Left lung (tissue), 10 donors: ENCODE measurements around the gene SGTB. TPM values are rescaled to one million over a fixed set of nuclear protein-coding genes. Genes with fewer than 3 reads are reported as not detected.
"Not testable (repeated sequence)": the region's sequence is repeated elsewhere in the genome, so short reads cannot be mapped to it uniquely, and the experiment has no call there.

ENCODE experiments used
- ATAC-seq: fragments of 200-7000 bp; cut with Tn5 transposase; one replicate; pipeline ENCODE4 v1.9.1; 2020; ENCODE audit warnings: moderate library complexity
- DNase-seq, 4 donors: peaks; one replicate each; pipeline ENCODE4 v3.0.0-alpha.2; 2013 to 2020
- H3K27ac ChIP-seq, 2 donors: fragments of 200-600 bp; sonication (generic) in 1 of 2; one replicate each; pipeline versions ENCODE4 v1.5.0 to v1.8.0; 2020 to 2021
- H3K27me3 ChIP-seq, 2 donors: fragments of 200-600 bp; sonication (generic) in 1 of 2; one replicate each; pipeline versions ENCODE4 v1.5.0 to v1.8.0; 2020 to 2021
- H3K36me3 ChIP-seq, 2 donors: fragments of 200-600 bp; sonication (generic) in 1 of 2; one replicate each; pipeline versions ENCODE4 v1.5.0 to v1.8.0; 2020 to 2021
- H3K4me1 ChIP-seq, 2 donors: fragments of 200-600 bp; one replicate each; pipeline ENCODE4 v1.8.0; 2021
- H3K4me3 ChIP-seq, 2 donors: fragments of 200-600 bp; sonication (generic) in 1 of 2; one replicate each; pipeline versions ENCODE4 v1.5.0 to v1.8.0; 2020 to 2021; ENCODE audit warnings: mild to moderate bottlenecking in 1 of 2
- H3K9me3 ChIP-seq, 2 donors: fragments of 200-600 bp; sonication (generic) in 1 of 2; one replicate each; pipeline versions ENCODE4 v1.5.0 to v1.8.0; 2020 to 2021
- intact Hi-C, 2 donors: fragments of 100-400 bp; cut with DNase I; formaldehyde crosslinking; loops; one replicate each; pipeline versions ENCODE4 v1.11.2 to v1.14.2; 2022
- polyA plus RNA-seq, 6 donors: library from polyadenylated mRNA; unstranded; fragments of 120-200 nt; gene quantifications; one replicate each; pipeline ENCODE4 v1.2.1, GENCODE V29; 2013; ENCODE audit not compliant: insufficient read length in 6 of 6
- total RNA-seq, 2 donors: library from RNA; stranded (reverse); fragmentation: NEBNext Ultra II Directional; extraction: Animal tissue kit (Norgen Biotek cat#: 25700); gene quantifications; one replicate each; pipeline ENCODE4 v1.2.1, GENCODE V29; 2021
- TF ChIP-seq, protein P1 (sequence below), 2 donors: fragments of 200-600 bp; sonication (generic) in 1 of 2; IDR thresholded peaks; one replicate each; pipeline versions ENCODE4 v1.5.0 to v1.8.0; 2021; ENCODE audit warnings: antibody characterized with exemption in 2 of 2
- donor health status: DM: no; HTN: yes; CAD: no.
- donor health status: DM: no; HTN: no; CAD: no.

SGTB gene
- total and polyA plus RNA-seq, 8 donors = 7.7 to 22.6 (median 9.2) TPM

GRCh38 chr5:65696892-65697291 is 25.0 kb downstream of the SGTB start:
- ATAC-seq (no peak), DNase-seq (no peak)
- peaks cover 0 to 35% of the 10 kb centered on the region in 2 donors for H3K36me3 ChIP-seq
- H3K27me3 ChIP-seq = no peaks in the 10 kb centered on the region
- no peaks in the 10 kb centered on the region for H3K4me1 ChIP-seq
- no peak overlapping the region for H3K4me3 ChIP-seq
- intact Hi-C loops = no loop called here
- TF ChIP-seq, protein P1, sequence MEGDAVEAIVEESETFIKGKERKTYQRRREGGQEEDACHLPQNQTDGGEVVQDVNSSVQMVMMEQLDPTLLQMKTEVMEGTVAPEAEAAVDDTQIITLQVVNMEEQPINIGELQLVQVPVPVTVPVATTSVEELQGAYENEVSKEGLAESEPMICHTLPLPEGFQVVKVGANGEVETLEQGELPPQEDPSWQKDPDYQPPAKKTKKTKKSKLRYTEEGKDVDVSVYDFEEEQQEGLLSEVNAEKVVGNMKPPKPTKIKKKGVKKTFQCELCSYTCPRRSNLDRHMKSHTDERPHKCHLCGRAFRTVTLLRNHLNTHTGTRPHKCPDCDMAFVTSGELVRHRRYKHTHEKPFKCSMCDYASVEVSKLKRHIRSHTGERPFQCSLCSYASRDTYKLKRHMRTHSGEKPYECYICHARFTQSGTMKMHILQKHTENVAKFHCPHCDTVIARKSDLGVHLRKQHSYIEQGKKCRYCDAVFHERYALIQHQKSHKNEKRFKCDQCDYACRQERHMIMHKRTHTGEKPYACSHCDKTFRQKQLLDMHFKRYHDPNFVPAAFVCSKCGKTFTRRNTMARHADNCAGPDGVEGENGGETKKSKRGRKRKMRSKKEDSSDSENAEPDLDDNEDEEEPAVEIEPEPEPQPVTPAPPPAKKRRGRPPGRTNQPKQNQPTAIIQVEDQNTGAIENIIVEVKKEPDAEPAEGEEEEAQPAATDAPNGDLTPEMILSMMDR (IDR thresholded peaks at IDR 0.05) = no peak
- no peaks in the 10 kb centered on the region for H3K9me3 ChIP-seq
- H3K27ac ChIP-seq = no peak overlapping the region

- no peak for ATAC-seq
- no peak for DNase-seq
- H3K4me1 ChIP-seq = no peaks in the 10 kb centered on the region
- H3K36me3 ChIP-seq = peaks cover 0 to 38% of the 10 kb centered on the region in 2 donors
- no peaks in the 10 kb centered on the region for H3K9me3 ChIP-seq
- no peaks in the 10 kb centered on the region for H3K27me3 ChIP-seq
- no peak overlapping the region for H3K4me3 ChIP-seq
- intact Hi-C loops = no loop called here
- TF ChIP-seq, protein P1 (IDR thresholded peaks at IDR 0.05) = no peak
- no peak overlapping the region for H3K27ac ChIP-seq
Measured at GRCh38 chr5:65695896-65696295, 26.0 kb downstream of the SGTB start.

GRCh38 chr5:65695162-65695755 is 26.6 kb downstream of the SGTB start:
- Histone ChIP-seq H3K27ac (no peak overlapping the region), H3K4me3 (no peak overlapping the region), H3K27me3 (no peaks in the 10 kb centered on the region), H3K9me3 (no peaks in the 10 kb centered on the region), H3K4me1 (no peaks in the 10 kb centered on the region), H3K36me3 (peaks cover 0 to 37% of the 10 kb centered on the region in 2 donors)
- DNase-seq (no peak), ATAC-seq (no peak)
- intact Hi-C loops = no loop called here
- TF ChIP-seq, protein P1 (IDR thresholded peaks at IDR 0.05) = no peak

GRCh38 chr5:65693121-65693520 is 28.8 kb downstream of the SGTB start:
- Histone ChIP-seq H3K27me3 (no peaks in the 10 kb centered on the region), H3K4me3 (no peak overlapping the region), H3K4me1 (no peaks in the 10 kb centered on the region), H3K27ac (no peak overlapping the region), H3K36me3 (peaks cover 0 to 29% of the 10 kb centered on the region in 2 donors), H3K9me3 (no peaks in the 10 kb centered on the region)
- intact Hi-C loops = no loop called here
- ATAC-seq = no peak
- no peak for DNase-seq
- TF ChIP-seq, protein P1 (IDR thresholded peaks at IDR 0.05) = no peak

- H3K9me3 ChIP-seq = no peaks in the 10 kb centered on the region
- H3K4me3 ChIP-seq = no peak overlapping the region
- H3K27me3 ChIP-seq = no peaks in the 10 kb centered on the region
- peaks cover 0 to 62% of the 10 kb centered on the region in 2 donors for H3K36me3 ChIP-seq
- TF ChIP-seq, protein P1 (IDR thresholded peaks at IDR 0.05) = no peak
- DNase-seq (no peak), ATAC-seq (no peak)
- intact Hi-C loops = no loop called here
- H3K27ac ChIP-seq = no peak overlapping the region
- H3K4me1 ChIP-seq = no peaks in the 10 kb centered on the region
Measured at GRCh38 chr5:65682148-65682547, 39.8 kb downstream of the SGTB start.

GRCh38 chr5:65676056-65676455 is 45.9 kb downstream of the SGTB start:
- peaks cover 0 to 47% of the 10 kb centered on the region in 2 donors for H3K36me3 ChIP-seq
- H3K27me3 ChIP-seq, H3K4me1 ChIP-seq, H3K9me3 ChIP-seq, ATAC-seq, H3K4me3 ChIP-seq, intact Hi-C loops: not testable (repeated sequence)
- H3K27ac ChIP-seq = peak overlapping the region in 1 of 2 donors; percentile 66
- peak in 1 of 4 donors; percentile 35 for DNase-seq
